ENCODE measurements around the gene DIPK1C.

DIPK1C gene

GRCh38 chr18:74388227-74388626, 68.9 kb downstream of the DIPK1C start:
- no peak for DNase-seq (ENCODE audit: low read depth in 2 of 2)

- no peak for DNase-seq (ENCODE audit: low read depth in 2 of 2)
Observed at GRCh38 chr18:74387383-74387782, 69.7 kb downstream of the DIPK1C start.
